Measurements from ENCODE around the gene ANKRD13C.
A peak's percentile ranks its signal among the peaks of the same experiment; 100 is the strongest.

ANKRD13C gene

DNA sequence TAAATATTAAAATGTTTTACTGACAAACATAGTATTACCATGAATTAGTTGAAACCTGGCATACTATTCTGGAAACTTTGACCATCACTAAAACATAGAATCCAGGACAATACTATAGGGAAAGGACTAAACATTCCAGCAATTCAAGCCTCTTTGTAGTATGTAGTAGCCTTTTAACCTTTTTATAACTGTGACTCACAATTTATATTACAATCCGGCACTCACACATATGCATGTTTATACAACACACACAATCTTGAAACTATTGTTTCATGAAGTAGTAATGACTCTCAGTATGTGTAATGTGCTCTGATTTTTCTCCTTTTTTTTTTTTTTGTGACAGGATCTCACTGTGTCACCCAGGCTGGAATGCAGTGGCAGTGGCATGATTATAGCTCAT, 64.3 kb downstream of the ANKRD13C start:
- DNase-seq: no peak

DNA sequence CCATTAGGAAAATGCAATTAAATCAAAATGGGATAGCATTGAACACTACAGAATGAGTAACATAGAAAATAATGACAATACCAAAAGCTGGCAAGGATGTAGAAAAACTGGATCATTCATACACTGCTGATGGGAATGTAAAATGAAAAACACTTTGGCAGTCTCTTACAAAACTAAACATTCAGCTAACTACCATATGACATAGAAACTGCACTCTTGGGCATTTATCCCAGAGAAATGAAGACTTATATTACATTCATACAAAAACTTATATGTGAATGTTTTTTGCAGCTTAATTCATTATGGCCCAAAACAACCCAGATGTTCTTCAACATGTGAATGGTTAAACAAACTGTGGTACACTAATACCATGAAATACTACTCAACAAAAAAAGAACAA, 66.4 kb downstream of the ANKRD13C start:
- DNase-seq: no peak

DNA sequence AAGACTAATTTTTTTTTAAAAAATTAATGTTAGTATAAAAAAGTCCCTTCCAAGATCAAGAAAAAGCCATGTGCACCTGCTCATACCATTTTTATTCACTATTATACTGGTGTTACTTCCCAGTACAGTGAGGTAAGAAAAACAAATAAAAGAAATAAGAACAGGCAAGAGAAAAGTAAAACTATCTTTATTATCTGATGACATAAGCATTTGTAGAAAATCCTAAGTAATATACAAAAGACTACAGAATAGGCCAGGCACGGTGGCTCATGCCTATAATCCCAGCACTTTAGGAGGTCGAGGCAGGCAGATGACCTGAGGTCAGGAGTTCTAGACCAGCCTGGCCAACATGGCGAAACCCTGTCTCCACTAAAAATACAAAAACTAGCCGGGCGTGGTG, 68.1 kb downstream of the ANKRD13C start:
- no peak for DNase-seq

DNA sequence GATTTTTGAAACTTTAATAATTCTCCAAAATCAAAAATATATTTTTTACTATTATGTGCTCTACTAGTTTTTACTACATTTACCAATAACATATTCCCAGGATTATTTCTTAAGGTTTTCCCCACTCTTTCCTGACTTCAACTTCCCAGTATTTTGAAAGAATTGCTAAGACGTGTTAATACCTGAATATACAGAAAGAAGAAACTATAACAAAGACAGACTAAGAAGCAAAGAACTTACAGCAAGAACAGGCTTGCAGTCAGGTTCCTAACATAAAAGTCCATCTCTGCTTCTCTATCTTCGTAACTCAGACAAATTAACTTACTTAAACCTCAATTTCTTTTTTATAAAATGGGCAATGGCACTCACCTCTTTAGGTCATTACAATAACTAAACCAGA, 70.2 kb downstream of the ANKRD13C start:
- DNase-seq: no peak

DNA sequence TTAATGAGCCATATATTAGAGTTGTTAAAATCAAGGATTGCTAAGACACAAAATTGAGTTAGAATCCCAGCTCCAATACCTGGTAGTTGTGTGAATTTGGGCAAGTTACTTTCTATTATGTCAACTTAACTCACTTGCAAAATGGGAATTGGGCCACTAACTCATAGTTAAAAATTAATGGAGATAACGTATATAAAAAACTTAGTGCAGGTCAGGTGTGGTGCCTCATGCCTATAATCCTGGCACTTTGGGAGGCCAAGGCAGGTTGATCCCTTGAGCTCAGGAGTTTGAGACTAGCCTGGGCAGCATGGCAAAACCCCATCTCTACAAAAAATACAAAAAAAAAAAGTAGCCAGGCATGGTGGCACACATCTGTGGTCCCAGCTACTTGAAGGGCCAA, 75.8 kb downstream of the ANKRD13C start:
- no peak for DNase-seq

DNA sequence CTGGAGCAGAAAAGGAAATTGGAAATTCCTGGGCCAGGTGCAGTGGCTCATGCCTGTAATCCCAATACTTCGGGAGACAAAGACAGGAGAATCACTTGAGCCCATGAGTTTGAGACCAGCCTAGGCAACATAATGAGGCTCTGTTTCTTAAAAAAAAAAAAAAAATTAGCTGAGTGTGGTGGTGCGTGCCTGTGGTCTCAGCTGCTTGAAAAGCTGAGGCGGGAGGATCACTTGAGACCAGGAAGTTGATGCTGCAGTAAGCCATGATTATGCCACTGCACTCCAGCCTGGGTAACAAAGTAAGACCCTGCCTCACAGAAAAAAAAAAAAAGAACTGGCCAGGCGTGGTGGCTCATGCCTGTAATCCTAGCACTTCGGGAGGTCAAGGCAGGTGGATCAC, 76.6 kb downstream of the ANKRD13C start:
- no peak for DNase-seq

DNA sequence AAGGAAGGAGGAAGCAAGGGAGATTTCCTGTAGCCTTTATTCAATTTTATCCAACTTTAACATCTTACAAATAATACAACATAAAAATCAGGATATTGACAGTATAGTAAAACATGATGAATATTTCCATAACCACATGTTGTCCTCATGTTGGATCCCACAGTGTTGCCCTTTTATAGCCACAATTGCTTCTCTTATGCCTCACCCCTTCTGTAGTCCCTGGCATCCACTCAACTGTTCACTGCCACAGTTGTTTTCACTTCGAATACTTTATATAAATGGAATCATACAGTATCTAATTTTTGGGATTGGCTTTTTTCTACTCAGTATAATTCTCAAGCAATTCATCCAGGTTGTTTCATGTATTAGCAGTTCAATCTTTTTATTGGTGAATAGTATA, 88.6 kb downstream of the ANKRD13C start:
- no peak for DNase-seq

DNA sequence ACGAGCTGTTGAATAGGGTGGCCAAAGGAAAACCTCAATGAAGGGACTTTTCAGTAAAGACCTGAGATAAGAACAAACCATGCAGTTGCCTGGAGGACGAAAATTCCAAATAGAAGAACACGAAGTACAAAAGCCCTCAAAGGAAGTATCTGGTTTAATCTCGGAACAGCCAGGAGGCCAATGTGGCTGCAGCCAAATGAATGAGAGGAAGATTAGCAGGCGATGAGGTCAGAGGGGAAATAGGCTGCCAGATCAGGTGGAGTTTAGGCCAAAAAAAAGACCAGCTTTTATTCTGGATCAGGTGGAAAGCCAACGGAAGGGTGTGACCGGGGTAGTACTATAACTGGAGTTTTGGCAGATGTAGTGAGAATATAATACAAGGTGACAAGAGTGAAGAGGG, 89.7 kb downstream of the ANKRD13C start:
- DNase-seq: no peak

DNA sequence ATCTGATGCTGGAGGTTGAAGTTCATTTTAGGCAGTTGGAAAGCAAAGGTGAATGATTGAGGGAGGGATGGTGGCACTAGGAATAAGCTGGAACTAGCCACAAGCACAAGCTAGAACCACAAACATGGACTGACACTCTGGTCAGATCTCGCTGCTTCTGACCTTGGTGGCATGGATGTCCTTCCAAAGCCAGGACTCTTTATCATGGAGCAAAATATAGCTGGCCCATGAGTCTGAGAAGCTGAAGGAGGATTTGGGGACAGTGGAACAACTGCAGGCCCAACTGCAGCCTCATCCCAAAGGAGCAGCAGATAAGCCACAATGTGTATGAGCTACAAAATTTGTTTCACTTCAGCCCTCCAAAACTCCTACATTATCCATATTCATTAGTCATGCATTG, 97.9 kb downstream of the ANKRD13C start:
- DNase-seq: no peak

DNA sequence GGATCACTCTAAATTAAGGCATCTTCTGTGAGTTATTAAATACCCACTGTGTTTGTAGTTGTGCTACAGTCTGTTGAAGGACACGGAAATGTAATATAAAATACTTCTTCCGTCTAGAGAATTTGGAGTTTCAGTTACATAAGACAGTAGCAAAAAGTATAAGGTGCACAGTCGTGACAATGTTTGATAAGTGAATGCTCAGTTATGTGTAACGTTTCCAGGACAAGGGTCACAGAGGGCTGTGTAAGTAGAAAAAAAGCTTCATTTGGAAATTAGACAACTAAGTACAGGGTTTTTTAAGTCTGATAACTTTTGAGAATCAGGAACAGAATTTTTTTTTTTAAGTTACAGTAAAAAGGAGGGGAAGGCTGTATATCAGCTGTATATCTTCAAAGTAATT, 105.8 kb downstream of the ANKRD13C start:
- DNase-seq: no peak

DNA sequence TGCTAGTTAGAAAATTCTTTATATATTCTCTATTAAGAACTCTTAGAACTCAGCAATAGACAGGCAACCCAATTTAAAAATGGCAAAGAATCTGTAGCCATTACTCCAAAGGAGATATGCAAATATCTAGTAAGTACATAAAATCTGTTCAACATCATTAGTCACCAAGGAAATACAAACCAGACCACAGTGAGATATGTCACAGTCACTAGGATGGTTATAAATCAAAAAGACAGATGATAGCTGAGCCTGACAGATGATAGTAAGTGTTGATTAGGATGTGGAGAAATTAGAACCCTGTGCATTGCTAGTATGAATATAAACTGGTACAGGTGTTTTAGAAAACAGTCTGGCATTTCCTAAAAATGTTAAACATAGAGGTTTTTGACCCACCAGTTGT, 106.8 kb downstream of the ANKRD13C start:
- no peak for DNase-seq

DNA sequence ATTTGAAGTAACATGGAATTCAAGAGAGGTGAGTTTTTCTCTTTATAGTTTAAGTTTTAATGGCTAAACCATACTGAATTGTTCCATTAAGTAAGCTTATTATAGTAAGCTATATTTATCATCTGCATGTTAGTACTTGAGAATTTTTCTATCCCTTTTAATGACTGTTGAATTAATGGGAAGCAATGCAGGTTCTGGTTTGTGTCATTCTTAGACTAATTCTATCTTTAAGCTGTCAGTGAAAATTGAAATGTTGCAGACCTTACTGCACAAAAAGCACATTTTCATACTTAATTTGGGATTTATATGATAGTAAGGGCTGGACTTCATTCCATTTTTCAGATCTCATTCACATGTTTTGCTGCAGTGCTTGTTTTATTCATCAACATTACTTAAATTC, 107.4 kb downstream of the ANKRD13C start:
- DNase-seq: no peak

DNA sequence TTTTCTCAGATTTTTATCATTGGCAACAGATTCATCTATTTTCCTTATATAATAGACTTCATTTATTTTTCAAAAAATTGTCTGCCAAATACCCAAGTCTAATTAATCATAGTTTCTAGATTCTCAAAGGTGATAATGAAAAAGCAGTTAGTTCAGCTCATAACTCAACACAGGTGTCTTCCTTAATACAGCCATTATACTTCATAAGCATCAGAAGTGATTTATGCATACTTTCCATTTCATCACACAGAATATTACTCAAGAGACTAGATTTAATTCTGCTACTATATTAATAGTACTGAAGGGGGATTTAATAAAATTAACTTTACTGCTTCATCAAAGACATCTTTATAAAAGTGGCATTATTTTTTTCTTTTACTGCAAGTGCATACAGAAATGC, 114.6 kb downstream of the ANKRD13C start:
- DNase-seq: no peak

DNA sequence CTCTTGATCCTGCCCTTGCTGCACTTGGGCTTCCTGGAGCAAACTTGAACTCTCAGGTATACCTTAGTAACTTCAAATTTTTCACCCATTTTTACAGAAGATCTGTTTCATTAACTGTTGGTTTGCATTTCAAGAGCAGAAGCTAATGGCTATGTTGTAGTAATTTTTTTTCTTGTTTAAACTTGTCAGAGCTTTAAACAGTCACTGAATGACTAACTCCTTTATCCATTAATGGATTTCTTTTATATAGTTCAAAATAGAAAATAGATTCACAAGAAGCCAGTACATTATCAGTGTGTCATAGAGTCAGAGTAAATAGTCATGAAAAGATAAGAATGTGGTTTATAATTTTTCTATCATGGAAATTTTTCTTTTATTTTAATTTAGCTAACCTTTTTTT, 119.8 kb downstream of the ANKRD13C start:
- no peak for DNase-seq

DNA sequence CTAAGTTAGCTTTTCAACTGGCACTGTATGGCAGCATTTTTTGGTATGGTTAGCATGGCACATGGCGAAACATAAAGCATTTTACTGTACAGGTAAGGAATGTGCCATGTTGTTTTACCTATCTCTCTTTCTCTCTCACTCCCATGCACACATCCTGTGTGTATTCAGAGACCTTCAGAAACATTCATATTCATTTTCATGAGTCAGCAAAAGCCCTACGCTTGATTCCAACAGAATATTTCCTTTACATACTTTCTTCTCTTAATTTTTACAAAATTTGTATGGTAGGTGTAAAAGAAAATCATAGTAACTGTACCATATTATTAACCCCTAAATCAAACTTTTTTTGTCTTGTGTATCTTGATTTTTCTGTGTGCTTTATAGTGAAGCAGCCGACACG, 123.0 kb downstream of the ANKRD13C start:
- no peak for DNase-seq

DNA sequence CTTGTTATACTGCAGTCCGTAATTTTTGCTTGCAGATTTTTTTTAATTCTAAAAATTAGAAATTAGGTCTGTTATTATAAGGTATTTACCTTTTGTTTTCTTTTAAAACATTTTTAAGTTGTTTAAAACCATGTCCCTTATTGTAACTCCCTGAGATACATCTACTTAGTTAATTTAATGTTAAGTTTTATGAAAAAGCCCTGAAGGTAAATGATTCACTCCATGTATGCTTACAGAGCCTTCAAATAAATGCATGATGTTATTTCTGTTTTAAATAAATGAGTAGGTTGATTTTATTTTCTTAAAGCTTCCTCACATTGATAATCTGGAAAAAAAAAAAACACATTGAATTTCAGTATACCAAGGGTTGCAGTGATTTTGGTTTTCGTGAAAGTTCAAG, 125.9 kb downstream of the ANKRD13C start:
- DNase-seq: no peak

DNA sequence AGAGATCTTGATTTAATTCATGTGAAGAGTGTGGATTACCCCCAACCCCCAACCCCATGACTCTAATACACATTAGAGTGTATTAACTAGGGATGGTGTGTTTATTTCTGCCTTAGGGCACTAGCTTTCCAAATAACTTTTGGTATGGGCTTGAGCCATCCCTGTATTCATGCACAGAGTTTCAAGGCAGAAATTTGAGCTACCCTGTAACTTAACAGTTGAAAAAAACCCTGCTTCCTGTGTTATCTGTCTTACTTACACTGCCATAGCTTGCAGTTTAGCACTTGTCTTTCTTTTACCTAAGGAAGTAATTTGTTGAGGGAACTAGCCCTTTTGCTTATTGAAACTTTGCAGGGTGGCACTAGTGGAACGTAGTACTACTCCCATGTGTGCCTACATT, 127.1 kb downstream of the ANKRD13C start:
- no peak for DNase-seq

DNA sequence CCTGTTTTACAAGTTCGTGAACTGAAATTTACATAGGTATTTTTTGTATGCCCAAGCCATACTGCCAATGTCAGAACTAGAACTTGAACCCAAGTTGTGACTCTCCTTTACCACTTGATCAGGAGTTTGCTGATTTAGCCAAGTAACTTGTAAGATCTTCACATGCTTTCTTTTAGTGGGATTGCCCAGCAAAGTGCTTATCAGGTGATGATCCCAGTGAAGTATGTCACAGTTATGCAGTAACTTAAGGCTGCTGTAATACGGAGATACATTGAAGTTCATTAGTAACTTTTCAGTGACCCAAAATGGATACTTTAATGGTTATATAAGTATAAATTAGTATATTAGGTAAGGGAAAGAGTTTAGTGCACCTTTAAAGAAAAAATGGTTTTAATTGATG, 129.6 kb downstream of the ANKRD13C start:
- no peak for DNase-seq

DNA sequence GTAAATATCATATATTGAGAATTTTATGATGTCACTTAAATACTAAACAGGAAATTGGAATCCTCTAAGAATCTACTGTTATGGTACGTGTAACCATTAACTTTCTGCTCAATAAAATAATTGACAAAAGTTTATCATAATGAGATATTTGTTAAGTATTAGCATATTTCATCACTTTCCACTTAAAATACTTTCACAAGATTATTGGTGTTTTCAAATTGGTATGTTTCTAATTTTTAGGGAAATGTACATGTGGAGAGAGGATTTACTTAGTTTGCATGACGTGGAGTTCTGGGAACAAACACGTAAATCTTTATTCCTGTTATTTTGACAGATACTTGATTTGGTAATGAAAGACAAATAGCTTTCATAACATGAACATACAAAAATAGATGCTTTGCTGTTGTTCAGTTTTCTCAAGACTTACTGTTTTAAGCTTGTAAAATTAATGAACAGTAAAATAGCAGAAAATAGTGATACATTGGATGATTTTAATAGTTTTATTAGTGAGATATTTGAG, 131.7 kb downstream of the ANKRD13C start:
- no peak for DNase-seq

DNA sequence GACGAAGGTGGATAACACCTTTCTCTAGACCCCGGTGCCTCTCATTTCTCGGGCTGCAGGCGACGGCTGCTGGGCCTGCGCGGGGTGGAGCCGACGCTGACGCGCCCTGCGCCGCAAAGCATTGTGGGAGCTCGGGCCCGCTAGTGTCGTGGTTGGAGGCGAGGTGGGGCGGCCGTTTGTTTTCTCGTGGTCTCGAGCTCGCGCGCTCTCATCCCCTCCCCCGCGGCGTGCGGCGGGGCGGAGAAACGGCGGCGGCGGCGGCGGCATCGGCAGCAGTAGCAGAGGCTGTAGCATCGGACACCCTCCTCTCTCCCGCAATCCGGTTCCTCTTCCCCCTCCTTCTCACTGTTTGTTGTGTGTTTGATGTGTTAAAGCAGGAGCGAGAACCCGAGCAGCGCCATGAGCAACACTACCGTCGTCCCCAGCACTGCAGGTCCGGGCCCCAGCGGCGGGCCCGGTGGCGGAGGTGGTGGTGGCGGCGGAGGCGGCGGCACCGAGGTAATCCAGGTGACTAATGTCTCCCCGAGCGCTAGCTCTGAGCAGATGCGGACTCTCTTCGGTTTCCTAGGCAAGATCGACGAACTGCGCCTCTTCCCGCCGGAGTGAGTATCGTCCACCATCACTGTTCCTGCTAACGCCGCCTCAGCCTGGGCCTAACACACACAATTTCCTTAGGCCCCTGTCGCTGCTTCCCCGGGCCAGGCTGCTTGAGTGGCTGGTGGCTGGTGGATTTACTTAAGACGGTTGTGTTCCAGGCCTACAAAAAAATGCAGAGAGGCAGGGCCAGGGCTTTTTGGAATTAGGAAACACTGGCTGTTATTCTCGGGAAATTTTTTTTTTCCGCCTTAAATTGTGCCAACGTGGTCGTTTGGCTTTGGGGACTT, 133.0 kb downstream of the ANKRD13C start, which contains the start of gene SRSF11:
TSS of gene SRSF11 (plus strand) at position 143 of the 884 bp plus-strand sequence. CDS start at position 400, 257 bp downstream.
- peak; percentile 85 for DNase-seq

DNA sequence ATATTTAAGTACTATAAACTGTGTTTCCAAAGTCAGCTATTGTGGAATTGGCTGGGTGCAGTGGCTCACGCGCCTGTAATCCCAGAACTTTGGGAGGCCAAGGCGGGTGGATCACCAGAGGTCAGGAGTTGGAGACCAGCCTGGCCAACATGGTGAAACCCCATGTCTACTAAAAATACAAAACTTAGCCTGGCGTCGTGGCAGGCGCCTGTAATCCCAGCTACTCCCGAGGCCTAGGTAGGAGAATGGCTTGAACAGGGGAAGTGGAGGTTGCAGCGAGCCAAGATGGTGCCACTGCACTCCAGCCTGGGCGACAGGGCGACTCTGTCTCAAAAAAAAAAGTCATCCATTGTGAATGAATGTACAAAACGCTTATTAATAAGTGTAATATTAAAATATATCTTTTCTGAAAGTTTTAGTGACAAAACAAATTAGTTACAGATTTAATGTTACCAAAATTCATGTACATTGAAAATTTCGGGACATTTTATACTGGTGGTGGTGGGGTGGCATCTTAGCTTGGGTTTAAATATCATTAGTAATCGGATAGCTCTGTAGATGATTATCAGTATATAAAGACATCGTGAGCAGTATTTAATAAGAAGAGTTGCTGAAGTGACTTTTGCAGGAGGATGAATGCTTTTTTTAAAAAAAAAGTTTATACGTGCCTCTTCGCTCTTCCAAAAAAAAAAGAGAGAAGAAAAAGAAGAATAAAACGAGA, 133.8 kb downstream of the ANKRD13C start:
- no peak for DNase-seq

DNA sequence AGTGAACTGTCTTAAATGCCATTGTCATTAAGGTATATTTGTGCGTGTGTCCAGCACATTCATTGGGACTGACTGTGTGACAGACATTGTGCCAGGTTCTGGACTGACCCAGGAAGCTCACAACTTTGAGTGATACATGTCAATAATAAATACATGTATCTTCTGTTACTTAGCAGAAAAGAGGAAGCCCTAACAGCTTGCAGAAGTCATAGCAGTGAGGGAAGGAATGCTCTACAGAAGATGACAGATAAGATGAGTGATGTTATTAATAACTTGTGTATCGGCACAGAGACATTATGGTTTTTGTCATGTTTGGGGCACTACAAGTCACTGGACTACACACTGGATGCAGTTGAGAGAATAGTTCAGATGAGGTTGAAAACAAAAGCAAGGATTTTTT, 134.5 kb downstream of the ANKRD13C start:
- no peak for DNase-seq

DNA sequence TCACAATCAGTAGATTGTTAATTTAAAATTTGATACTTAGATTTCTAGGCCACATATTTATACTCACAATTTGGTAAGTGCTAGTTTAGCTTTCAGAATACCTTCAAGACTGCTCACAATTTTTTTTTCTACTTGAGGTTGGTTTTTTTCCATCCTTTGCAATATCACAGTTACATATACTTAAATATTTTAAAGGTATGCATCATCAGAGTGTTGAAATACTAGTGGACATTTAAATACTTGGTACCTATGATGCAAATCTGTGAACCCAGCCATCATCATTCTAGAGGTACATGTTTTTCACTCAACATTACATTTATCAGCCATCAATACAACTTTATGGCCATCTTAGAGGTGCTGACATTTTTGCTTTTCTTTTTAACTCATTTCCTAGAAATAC, 143.0 kb downstream of the ANKRD13C start:
- no peak for DNase-seq

DNA sequence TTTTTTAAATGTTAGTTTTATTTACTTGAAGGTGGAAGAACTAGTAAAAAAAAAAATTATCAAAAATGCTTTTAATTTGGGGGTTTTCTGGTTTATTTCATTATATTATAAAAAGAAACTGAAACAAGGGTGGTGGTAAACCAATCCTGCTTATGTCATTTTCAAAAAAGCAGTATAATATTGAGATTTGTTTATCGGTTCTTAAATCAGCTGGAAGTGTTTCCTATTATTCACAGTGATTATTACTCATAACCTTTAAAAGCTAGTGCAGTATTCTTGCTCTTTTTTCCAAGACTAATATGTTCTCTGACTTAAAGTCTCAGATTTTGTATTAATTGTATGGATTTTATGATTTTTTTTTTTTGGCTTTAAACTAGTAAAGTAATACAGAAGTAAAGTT, 143.7 kb downstream of the ANKRD13C start:
- no peak for DNase-seq

All from DMS79 (cell line).